Left ventricle myocardium inferior (tissue), 1 donor: ENCODE results near the gene NKG7. TPM values are rescaled to one million over a fixed set of nuclear protein-coding genes. Genes with fewer than 3 reads are reported as not detected.
"Not testable (repeated sequence)": the region's sequence is repeated elsewhere in the genome, so short reads cannot be mapped to it uniquely, and the experiment has no call there.

Experiments used
- DNase-seq: peaks from one replicate; pipeline ENCODE4 v3.0.0-alpha.2; 2020
- H3K27ac ChIP-seq: fragments of 200-600 bp; replicated peaks from 2 replicates; pipeline ENCODE4 v1.8.0; 2021
- H3K27me3 ChIP-seq: fragments of 200-600 bp; 2 replicates; pipeline ENCODE4 v1.8.0; 2021; ENCODE audit warnings: low read depth
- H3K36me3 ChIP-seq: fragments of 200-600 bp; 2 replicates; pipeline ENCODE4 v1.8.0; 2021
- H3K4me1 ChIP-seq: fragments of 200-600 bp; 2 replicates; pipeline ENCODE4 v1.8.0; 2021
- H3K4me3 ChIP-seq: fragments of 200-600 bp; 2 replicates; pipeline ENCODE4 v1.8.0; 2021; ENCODE audit warnings: mild to moderate bottlenecking, moderate library complexity
- H3K9me3 ChIP-seq: fragments of 200-600 bp; replicated peaks from 2 replicates; pipeline ENCODE4 v1.8.0; 2021
- CTCF ChIP-seq: fragments of 200-600 bp; IDR thresholded peaks from 2 replicates; pipeline ENCODE4 v1.8.0; 2021; ENCODE audit warnings: antibody characterized with exemption, mild to moderate bottlenecking, borderline replicate concordance
- intact Hi-C: fragments of 100-400 bp; cut with micrococcal nuclease; formaldehyde crosslinking; loops from one replicate; pipeline ENCODE4 v1.11.0; 2022
- long read RNA-seq: library from polyadenylated mRNA; unstranded; transcript quantifications from one replicate; pipeline ENCODE4 v2.0.0, GENCODE V29; 2021
- total RNA-seq: library from RNA; stranded (reverse); fragmentation: NEBNext Ultra II Directional; extraction: Animal tissue kit (Norgen Biotek cat#: 25700); gene quantifications from one replicate; pipeline ENCODE4 v1.2.1, GENCODE V29; 2021
- donor health status: DM: no; HTN: yes; CAD: no; lungs with severe emphysema.

The NKG7 gene, protein sequence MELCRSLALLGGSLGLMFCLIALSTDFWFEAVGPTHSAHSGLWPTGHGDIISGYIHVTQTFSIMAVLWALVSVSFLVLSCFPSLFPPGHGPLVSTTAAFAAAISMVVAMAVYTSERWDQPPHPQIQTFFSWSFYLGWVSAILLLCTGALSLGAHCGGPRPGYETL
- total RNA-seq, result 1.8 TPM
- long read RNA-seq, partial matches to known transcripts, result 0 of 2 reads
- long read RNA-seq, other reads (novel, unspliced or antisense), result 0 of 2 reads

GRCh38 chr19:51372649-51373504 is at the start of gene NKG7:
Gene NKG7, minus strand, starts transcription at chr19:51372654. Its CDS starts 119 bp downstream, at chr19:51372535.
- Histone ChIP-seq H3K27ac (no peak within 1 kb of the TSS), H3K36me3 (no peaks in the 10 kb centered on the region), H3K9me3 (no peaks in the 10 kb centered on the region), H3K4me1 (peaks cover 7% of the 10 kb centered on the region), H3K27me3 (no peaks in the 10 kb centered on the region), H3K4me3 (no peak within 1 kb of the TSS)
- no peak for DNase-seq
- no peak for TF ChIP-seq CTCF
- intact Hi-C loops, result no loop called here

GRCh38 chr19:51422053-51422448 is 49.6 kb upstream of the NKG7 start:
- Histone ChIP-seq H3K9me3 (no peaks in the 10 kb centered on the region), H3K27ac (no peak overlapping the region), H3K4me1 (no peaks in the 10 kb centered on the region), H3K4me3 (no peak overlapping the region), H3K27me3 (peaks cover 90% of the 10 kb centered on the region), H3K36me3 (no peaks in the 10 kb centered on the region)
- DNase-seq, result peak; percentile 82
- intact Hi-C loops, result no loop called here
- peak; percentile 87 for TF ChIP-seq CTCF

DNA sequence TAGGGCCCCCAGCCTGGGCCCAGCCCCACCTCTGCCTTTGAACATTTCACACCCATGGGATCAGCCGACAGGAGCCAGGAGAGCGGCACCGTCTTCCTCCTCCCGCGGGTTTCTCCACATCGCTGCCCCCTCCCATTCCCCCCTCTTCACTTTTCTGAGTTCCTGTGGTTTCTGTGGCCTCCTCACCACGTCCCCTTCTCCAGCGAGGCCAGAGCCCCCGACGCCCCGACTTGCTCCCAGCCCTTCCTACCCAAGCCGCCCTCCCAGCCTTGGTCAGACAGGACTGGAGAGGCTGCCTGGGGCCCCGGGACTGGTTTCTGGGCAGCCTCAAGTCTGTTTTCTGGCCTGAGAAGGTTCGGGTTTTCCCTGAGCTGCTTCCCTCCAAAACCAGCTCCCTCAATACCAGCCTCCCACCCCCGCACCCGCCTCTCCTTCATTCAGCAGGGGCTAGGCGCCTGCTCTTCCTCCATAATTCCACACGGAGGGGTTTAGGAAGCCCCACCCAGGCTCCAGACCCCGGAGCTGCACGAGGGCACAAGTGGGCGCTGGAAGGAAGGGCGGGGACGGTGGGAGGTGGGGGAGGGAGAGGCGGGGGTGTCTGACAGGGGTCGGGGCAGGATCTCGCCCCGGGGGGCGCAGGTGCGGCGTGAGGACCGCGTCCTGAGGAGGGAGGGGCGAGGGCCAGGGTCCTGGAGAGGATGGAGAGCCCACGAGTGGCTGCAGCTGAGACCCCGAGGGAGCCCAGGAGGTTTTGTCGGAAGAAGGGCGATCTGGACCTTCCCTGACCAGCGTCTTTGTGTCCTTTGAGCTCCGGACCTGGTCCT is 49.0 kb upstream of the NKG7 start:
- no peak for DNase-seq

GRCh38 chr19:51420511-51420910 is 48.1 kb upstream of the NKG7 start:
- H3K27me3 ChIP-seq, result peaks cover 92% of the 10 kb centered on the region
- H3K4me1 ChIP-seq, intact Hi-C loops, H3K4me3 ChIP-seq, H3K9me3 ChIP-seq, DNase-seq, H3K36me3 ChIP-seq, H3K27ac ChIP-seq: not testable (repeated sequence)

More for the DNA sequence above, 49.0 kb upstream of the NKG7 start:
- Histone ChIP-seq H3K27me3 (peaks cover 92% of the 10 kb centered on the region), H3K36me3 (no peaks in the 10 kb centered on the region), H3K27ac (no peak overlapping the region), H3K4me3 (no peak overlapping the region), H3K4me1 (no peaks in the 10 kb centered on the region), H3K9me3 (no peaks in the 10 kb centered on the region)
- TF ChIP-seq CTCF, result no peak
- intact Hi-C loops, result no loop called here

DNA sequence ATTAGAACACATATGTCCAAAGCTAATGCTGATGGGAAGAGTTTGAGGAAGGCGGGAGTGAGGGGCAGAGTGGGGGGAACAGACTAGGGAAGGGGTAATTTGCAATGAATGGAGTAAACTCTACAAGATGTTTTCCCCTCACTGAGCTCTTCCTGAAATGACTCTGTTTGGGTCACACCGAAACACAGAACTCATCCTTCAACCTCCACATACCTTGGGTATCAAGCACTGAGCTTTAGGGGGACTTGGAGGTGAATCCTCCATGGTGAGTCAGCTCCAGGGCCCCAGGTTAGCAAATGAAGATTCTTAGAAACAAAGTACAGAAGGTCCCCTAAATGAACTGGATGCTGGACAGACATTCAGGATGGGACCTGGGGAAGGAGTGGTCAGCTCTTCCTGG is 46.3 kb upstream of the NKG7 start:
- H3K4me3 ChIP-seq, result no peak overlapping the region
- no peaks in the 10 kb centered on the region for H3K4me1 ChIP-seq
- no peaks in the 10 kb centered on the region for H3K9me3 ChIP-seq
- no peak for DNase-seq
- no peak for TF ChIP-seq CTCF
- H3K27me3 ChIP-seq, result peaks cover 94% of the 10 kb centered on the region
- intact Hi-C loops, result no loop called here
- H3K36me3 ChIP-seq, result no peaks in the 10 kb centered on the region
- H3K27ac ChIP-seq, result no peak overlapping the region
